ENCODE measurements around the gene TERC. TPM values are rescaled to one million over a fixed set of nuclear protein-coding genes. Genes with fewer than 3 reads are reported as not detected.

The TERC gene
- 0.35 TPM for polyA plus RNA-seq (ENCODE audit: insufficient read length)

GRCh38 chr3:169764882-169765612 lies at the start of gene TERC:
TERC (minus strand) TSS chr3:169765060.
- peak; percentile 92 for DNase-seq (ENCODE audit: low read depth)

GRCh38 chr3:169813757-169814517 lies 49.1 kb upstream of the TERC start:
- DNase-seq (ENCODE audit: low read depth) = no peak

GRCh38 chr3:169813278-169813677 lies 48.4 kb upstream of the TERC start:
- DNase-seq (ENCODE audit: low read depth) = no peak

GRCh38 chr3:169812332-169813235 lies 47.7 kb upstream of the TERC start, which contains the start of the genes LRRC34 and LRRIQ4:
LRRC34 (minus strand) TSS chr3:169812904; CDS start chr3:169812548, 356 bp downstream.
LRRIQ4 (plus strand) TSS chr3:169812870; CDS start chr3:169821922, 9,052 bp downstream.
- DNase-seq (ENCODE audit: low read depth) = peak; percentile 25

GRCh38 chr3:169811631-169812331 lies 46.9 kb upstream of the TERC start:
- DNase-seq (ENCODE audit: low read depth) = peak; percentile 11

- no peak for DNase-seq (ENCODE audit: low read depth)
Measured at GRCh38 chr3:169809230-169809795, 44.5 kb upstream of the TERC start.

- no peak for DNase-seq (ENCODE audit: low read depth)
Measured at GRCh38 chr3:169804681-169805080, 39.8 kb upstream of the TERC start.

- DNase-seq (ENCODE audit: low read depth) = no peak
Measured at GRCh38 chr3:169792359-169792758, 27.5 kb upstream of the TERC start.

- DNase-seq (ENCODE audit: low read depth) = no peak
Measured at GRCh38 chr3:169790687-169791429, 26.0 kb upstream of the TERC start.

- no peak for DNase-seq (ENCODE audit: low read depth)
Measured at GRCh38 chr3:169790219-169790618, 25.4 kb upstream of the TERC start.

- DNase-seq (ENCODE audit: low read depth) = no peak
Measured at GRCh38 chr3:169787791-169788190, 22.9 kb upstream of the TERC start.

- DNase-seq (ENCODE audit: low read depth) = no peak
Measured at GRCh38 chr3:169787120-169787519, 22.3 kb upstream of the TERC start.

- no peak for DNase-seq (ENCODE audit: low read depth)
Measured at GRCh38 chr3:169781209-169781855, 16.5 kb upstream of the TERC start.

- no peak for DNase-seq (ENCODE audit: low read depth)
Measured at GRCh38 chr3:169780742-169781141, 15.9 kb upstream of the TERC start.

GRCh38 chr3:169777822-169778221 lies 13.0 kb upstream of the TERC start:
- DNase-seq (ENCODE audit: low read depth) = no peak

GRCh38 chr3:169774186-169774585 lies 9.3 kb upstream of the TERC start:
- no peak for DNase-seq (ENCODE audit: low read depth)

- peak; percentile 81 for DNase-seq (ENCODE audit: low read depth)
Measured at GRCh38 chr3:169772897-169773816, 8.3 kb upstream of the TERC start, which contains the start of gene MYNN. MYNN (plus strand) TSS chr3:169773396; CDS start chr3:169774296, 900 bp downstream.

GRCh38 chr3:169772305-169772896 lies 7.5 kb upstream of the TERC start:
- peak; percentile 70 for DNase-seq (ENCODE audit: low read depth)
